HG03378 (cell line): ENCODE data around the gene GTF2H4.
"Not testable (repeated sequence)": the region's sequence is repeated elsewhere in the genome, so short reads cannot be mapped to it uniquely, and the experiment has no call there.

Experiments used
- ATAC-seq: cut with Tn5 transposase; IDR thresholded peaks from one replicate; pipeline ENCODE4 v1.9.1; 2021; ENCODE audit warnings: mild to moderate bottlenecking, moderate library complexity; ENCODE audit not compliant: unreplicated experiment

GTF2H4 gene

DNA sequence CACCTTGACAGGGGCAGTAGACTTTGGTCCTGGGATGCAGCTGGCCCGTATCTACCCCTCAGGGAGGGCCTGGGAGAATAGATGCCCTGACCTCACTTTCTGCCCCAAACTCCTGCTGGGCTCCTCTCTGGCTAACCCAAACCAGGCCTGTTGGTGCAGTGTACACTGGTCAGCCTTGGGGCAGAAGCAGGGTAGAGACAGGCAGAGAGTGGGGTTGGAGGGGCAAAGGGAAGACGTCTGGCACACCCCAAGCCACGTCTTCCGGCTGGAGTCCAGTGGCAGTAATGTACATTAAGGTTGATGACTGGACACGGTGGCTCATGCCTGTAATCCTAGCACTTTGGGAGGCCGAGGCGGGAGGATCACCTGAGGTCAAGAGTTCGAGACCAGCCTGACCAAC lies 14.3 kb upstream of the GTF2H4 start:
- ATAC-seq: no peak

DNA sequence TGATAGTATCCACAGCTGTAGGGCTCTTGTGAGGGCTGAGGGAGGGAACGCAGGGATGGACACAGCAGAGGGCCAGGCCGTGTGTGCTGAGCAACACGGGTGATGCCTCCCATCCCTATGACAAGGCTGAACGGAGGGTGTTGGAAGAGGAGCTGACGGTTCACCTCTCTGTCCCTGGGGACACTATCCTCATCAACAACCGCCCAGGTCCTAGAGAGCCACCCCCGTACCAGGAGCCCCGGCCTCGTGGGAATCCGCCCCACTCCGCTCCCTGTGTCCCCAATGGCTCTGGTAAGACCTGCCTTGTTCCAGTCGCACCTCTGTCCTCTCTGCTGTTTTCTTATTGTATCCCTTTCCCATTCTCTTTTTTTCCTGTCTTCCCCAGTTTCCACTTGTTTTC lies 13.6 kb upstream of the GTF2H4 start:
- no peak for ATAC-seq

DNA sequence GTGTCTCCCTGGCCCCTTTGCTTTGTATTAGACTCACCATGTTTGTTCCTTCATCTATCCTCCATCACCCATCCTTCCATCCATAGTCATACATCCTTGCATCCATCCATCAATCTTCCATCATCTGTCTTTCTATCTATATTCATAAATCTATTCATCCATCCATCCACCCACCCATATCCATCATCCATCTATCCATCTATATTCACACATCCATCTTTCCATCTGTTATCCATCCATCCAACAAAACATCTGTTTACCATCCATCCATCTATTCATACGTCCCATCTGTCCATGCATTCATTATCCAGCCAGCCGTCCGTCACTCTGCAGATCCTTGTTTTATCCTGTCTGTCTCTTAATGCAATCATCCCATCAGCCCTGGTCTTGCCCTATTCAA lies 13.1 kb upstream of the GTF2H4 start:
- no peak for ATAC-seq

DNA sequence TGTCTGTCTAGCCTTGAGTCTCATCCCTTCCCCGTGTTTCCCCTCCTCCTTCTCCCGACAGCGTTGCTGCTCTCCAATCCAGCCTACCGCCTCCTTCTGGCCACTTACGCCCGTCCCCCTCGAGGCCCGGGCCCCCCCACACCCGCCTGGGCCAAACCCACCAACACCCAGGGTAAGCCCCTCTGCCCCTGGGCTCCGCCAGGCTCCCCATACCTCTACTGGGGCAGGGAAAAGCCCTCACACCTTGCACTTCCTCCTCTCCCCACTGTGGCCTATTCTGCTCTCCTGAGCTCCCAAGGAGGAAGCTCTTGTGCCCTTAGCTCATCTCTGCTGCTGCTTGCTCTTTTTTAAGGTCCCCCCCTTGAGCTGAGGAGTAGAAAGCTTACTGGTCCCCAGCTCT lies 12.7 kb upstream of the GTF2H4 start:
- no peak for ATAC-seq

DNA sequence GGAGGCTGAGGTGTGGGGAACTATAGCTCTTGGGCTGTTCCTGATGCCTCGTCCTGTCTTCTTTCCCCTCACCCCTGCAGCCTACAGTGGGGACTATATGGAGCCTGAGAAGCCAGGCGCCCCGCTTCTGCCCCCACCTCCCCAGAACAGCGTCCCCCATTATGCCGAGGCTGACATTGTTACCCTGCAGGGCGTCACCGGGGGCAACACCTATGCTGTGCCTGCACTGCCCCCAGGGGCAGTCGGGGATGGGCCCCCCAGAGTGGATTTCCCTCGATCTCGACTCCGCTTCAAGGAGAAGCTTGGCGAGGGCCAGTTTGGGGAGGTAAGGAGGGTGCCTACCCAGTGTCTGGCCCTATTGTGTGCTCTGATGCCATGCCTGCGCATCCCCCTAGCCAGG lies 11.5 kb upstream of the GTF2H4 start:
- ATAC-seq: no peak

DNA sequence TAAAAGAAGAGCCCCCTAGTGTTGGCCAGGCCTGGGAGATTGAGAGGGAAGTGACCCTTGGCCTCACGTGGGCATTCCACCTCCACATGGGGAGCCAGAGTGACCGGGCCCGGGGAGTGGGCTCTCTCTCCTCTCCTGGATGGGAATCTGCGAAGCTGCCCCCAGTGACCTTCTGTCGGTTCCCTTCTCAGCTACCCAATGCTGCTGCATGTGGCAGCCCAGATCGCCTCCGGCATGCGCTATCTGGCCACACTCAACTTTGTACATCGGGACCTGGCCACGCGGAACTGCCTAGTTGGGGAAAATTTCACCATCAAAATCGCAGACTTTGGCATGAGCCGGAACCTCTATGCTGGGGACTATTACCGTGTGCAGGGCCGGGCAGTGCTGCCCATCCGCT lies 10.1 kb upstream of the GTF2H4 start:
- ATAC-seq: no peak

DNA sequence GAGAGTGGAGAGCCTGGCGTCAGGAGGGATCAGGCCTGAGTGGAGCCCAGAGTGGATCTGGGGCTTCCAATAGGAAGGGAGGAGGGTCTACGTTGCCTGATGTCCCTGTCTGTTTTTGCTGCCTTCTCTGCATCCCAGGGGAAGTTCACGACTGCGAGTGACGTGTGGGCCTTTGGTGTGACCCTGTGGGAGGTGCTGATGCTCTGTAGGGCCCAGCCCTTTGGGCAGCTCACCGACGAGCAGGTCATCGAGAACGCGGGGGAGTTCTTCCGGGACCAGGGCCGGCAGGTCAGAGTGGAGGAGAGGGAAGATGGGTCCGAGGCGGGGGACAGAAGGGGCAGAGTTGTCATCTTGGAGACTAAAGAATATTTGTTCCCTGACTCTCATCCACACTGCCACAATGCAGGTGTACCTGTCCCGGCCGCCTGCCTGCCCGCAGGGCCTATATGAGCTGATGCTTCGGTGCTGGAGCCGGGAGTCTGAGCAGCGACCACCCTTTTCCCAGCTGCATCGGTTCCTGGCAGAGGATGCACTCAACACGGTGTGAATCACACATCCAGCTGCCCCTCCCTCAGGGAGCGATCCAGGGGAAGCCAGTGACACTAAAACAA lies 9.2 kb upstream of the GTF2H4 start:
- ATAC-seq: no peak

DNA sequence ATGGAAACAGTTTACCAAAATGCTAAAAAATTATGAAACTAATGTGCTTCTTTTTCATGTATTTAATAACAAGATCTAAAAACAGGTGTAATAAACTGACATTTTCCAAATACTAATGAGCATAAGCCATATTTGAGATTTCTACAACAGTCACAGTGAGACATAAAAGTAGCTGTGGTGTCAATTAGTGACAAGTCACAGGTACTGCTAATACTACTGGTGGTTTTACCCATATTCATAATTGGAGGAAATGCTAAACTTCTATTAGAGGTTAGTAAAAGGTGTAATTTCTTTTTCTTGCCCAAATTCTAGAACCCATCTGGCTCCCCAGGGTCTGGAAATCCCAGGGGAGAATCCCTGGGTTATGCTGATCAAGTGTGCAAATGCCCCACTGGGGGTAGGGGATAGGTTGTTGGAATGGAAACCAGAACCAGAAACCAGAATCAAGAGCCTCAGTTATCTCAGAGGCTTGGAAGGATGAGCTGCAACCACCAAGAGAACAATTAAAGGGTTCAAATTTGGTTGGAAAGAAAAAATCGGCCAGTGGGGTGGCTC lies 7.1 kb upstream of the GTF2H4 start:
- no peak for ATAC-seq

DNA sequence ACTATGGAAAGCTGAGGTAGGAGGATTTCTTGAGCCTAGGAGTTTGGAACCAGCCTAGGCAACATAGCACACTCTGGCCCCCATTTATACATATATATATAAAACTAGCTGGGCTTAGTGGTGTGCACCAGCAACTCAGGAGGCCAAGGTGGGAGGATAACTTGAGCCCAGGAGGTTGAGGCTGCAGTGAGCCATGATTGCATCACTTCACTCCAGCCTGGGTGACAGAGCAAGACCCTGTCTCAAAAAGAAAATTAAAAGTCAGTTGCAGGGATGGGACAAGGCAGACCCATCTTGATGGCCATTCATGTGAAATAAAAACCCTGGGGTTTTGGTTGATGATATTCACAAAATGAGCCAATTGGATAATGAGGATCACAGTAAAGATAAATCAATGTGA lies 6.6 kb upstream of the GTF2H4 start:
- no peak for ATAC-seq

DNA sequence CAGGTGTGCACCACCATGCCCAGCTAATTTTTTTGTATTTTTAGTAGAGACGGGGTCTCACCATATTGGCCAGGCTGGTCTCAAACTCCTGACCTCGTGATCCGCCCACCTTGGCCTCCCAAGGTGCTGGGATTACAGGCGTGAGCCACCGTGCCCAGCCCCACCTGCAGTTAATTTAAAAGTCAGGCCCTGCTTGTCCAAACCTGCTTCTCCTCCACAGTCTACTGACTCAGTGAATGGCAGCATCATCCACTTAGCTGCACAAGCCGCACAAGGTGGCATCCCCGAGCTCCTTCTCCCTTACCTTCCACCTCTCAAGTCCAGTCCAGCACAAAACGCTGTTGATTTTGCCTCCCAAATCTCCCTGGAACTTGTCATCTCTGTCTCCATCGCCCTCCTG lies 5.8 kb upstream of the GTF2H4 start:
- not testable (repeated sequence) for ATAC-seq

DNA sequence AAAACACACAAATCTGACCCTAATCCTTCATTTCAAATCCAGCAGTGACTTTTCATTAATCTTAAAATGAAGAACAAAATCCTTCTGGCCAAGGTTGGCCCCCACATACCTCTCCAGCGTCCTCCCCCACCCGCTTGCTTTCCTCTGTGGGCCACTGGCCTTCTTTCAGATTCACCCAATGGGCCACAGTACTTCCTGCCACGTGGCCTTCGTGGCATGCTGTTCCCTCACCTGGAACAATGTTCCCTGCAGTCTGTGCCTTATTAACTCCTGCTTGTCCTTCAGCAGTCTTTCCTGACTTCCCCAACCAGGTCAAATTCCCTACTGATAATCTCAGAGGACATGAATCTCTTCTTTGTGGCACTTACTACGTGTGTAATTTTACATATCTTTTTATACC lies 5.3 kb upstream of the GTF2H4 start:
- ATAC-seq: no peak

DNA sequence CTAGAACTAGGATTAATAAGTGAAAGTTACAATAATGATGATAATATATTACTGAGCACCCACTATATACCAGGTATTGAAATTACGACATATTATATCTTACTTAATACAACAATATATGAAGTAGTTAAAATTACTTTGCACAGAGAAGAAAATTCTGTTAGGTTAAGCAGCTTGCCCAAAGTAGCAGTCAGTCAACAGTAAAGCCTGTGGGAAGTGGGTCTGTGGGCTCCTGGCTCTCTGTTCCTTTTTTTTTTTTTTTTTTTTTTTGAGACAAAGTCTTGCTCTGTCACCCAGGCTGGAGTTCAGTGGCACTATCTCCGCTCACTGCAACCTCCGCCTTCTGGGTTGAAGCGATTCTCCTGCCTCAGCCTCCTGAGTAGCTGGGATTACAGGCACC lies 4.8 kb upstream of the GTF2H4 start:
- no peak for ATAC-seq

DNA sequence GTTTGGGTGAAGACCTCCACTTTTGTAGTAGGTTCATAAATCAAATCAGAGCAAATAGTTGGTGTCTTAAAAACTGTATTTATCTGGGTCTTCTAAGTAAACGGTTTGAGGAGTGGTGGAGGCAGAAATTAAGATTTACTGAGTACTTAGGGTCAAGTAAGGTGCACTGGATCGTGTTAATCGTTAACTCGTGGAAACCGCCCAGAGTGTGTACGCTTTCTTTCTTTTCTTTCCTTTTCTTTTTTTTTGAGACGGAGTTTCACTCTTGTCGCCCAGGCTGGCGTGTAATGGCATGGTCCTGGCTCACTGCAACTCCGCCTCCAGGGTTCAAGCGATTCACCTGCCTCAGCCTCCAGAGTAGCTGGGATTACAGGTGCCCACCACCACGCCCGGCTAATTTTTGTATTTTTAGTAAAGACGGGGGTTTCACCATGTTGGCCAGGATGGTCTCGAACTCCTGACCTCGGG lies 683 bp upstream of the GTF2H4 start:
- not testable (repeated sequence) for ATAC-seq

DNA sequence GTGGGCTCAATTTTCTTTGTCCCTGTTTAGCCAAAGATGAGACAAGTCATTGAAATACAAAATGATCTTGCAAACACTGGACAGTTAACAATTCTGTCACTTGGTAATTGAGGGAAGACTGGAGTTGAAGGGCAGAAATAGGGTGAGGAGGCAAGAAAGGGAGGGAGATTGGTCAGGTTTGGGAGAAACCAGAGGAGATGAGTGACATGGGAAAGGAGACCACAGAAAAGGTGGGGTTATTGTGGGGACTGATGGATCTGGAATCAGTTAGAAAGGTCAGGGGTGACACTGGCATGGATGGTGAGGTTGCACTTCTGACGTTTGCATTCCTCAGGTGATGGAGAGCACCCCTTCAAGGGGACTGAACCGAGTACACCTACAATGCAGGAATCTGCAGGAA lies 693 bp downstream of the GTF2H4 start:
- ATAC-seq: no peak

DNA sequence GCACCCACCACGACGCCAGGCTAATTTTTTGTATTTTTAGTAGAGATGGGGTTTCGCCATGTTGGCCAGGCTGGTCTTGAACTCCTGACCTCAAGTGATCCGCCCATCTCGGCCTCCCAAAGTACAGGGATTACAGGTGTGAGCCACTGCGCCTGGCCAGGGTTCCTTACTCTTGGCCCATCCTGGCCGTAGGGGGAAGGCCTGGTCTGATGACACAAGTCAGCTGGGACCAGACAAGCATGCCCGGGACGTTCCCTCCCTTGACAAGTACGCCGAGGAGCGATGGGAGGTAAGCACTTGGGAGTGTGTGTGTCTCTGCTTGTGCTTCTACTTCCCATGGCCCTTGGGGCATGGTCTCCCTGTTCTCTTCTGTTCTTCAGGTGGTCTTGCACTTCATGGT lies 2.5 kb downstream of the GTF2H4 start:
- ATAC-seq: not testable (repeated sequence)

DNA sequence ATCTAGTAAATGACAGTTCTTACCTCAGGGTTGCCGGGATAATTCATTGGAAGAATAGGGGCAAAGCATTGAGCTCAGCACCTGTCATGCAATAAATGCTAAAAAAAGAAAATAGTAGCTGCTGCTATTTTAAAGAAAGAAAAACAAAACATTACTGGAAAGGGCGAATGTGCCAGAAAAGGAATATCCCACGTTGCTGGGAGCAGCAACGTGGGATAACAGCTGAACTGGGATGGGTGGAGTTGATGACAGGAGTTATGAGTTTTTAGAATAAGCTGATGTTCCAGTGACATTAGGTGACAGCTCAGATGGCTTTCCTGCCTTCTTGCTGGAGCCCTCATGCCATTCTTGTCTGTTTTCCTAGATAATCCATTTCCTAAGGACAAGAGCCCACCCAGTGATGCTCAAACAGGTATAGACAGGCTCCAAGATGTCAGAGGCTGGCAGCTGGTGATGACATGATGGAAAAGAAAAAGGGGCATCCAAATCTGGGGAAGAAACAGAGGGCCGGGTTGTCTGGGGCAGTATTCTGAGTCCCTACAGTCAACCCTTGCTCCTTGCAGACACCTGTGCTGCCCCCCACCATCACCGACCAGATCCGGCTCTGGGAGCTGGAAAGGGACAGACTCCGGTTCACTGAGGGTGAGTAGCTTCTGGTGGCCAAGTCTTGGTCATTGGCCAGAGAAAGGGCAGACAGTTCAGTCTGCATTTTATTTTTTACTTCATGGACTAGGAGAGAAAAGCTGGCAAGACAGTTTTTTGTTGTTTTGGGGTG lies 4.9 kb downstream of the GTF2H4 start:
- no peak for ATAC-seq

DNA sequence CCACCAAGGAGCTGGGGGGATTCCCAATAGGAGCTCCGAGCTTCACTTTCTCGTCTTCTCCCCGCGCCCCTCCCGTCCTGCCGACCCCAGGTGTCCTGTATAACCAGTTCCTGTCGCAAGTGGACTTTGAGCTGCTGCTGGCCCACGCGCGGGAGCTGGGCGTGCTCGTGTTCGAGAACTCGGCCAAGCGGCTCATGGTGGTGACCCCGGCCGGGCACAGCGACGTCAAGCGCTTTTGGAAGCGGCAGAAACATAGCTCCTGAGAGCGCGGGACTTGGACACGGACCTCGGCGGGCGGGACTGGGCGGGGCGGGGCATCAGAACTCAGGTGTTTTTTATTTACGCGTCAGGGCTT lies 5.7 kb downstream of the GTF2H4 start:
- ATAC-seq: no peak

DNA sequence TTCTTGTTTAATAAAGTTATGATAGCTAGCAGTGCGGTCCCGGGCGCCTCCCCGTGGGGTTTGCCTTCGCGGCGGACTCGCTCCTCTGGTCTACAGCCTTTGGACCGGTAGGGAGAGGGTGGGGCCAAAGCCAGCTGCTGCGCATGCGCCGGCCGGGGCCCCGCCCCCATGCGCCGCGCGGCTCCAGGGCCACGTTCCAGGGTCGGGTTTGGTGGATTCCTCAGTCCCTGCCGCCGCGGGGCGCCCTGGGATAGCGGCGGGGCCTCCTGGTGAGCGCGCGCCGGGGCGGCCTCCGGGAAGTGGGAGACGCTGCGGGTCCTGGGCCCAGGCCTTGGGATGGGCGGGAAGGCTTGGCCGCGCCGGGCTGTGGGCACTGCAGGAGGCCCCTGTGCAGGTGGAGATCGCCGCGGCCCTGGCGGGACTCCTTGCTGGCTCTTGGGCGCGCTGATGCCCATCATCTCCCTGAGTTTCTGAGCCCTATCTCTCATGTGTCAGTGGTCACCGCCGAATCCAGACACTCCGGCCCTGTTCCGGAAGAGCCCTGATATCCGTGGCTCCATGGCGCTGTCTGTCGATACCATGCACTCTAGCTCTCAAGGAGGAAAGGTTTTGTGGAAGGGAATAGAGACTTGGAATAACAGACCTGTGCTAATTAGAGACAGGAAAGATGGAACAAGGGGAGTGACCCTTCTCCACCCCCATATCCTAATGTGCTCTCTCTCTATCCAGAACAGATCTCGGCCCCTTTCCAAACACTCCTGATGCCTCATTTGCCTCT lies 6.3 kb downstream of the GTF2H4 start, which contains the start of gene VARS2:
VARS2 (plus strand) TSS at position 163 of the 778 bp plus-strand sequence; CDS start at position 762, 599 bp downstream.
- ATAC-seq: peak; percentile 58

DNA sequence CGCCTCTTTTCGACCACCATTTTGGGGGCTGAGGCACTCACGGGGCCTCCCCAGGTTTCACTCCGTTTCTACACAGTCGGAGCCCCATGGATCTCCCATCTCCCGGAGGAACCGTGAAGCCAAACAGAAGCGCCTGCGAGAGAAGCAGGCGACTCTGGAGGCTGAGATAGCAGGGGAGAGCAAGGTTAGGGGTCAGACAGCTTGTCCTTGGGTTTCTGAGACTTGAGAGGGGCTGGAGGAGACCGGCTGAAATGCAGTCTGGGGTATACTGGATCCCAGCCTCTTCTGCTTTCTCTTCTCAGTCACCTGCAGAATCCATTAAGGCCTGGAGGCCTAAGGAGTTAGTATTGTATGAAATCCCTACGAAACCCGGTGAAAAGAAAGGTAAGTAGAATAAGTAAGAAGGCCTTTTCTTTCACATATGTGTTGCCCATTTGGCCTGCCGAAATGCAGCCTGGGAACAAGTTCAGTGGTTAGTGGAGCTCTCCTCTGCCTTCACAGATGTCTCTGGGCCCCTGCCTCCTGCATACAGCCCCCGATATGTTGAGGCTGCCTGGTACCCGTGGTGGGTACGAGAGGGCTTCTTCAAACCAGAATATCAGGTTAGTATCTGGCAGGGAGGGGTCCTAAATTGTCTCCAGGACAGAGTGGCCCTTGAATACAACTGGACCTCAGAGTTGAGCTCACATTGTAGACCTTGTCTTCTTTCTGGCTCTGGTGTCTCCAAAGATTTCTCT lies 7.0 kb downstream of the GTF2H4 start:
- ATAC-seq: no peak

DNA sequence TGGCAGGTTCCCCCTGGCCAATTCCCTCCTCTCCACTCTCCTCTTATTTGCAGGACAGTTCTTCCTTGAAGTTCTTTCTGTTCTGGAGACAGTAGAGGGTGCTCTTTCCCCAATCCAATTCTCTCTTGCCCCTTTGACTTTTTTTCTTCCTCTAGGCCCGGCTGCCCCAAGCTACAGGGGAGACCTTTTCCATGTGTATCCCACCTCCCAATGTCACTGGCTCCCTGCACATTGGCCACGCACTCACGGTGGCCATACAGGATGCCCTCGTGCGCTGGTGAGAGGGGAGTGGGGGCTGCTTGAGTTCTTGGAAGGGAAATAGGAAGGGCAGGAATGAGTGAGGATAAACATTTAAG lies 7.6 kb downstream of the GTF2H4 start:
- ATAC-seq: no peak

DNA sequence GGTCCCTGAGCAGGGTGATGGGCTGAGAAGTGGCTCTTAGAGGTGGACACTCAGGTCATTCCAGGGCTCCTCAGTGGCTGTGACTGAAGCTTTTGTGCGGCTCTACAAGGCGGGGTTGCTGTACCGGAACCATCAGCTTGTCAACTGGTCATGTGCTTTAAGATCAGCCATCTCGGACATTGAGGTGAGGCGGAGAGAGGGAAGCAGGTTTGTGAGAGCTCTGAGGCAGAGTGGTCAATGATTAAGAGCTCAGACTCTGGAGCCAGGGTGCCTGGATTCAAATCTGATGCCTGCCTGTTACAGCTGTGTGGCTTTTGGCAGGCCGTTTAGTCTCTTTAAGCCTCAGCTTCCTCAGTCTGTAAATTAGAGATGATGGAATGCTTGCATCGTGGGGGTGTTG lies 9.0 kb downstream of the GTF2H4 start:
- ATAC-seq: no peak
